OCI-LY7 (cell line): Measurements from ENCODE around the gene ZNF462. TPM values are rescaled to one million over a fixed set of nuclear protein-coding genes. Genes with fewer than 3 reads are reported as not detected.
"Not testable (repeated sequence)": the region's sequence is repeated elsewhere in the genome, so short reads cannot be mapped to it uniquely, and the experiment has no call there.

ENCODE experiments used
- BruUV-seq: library from RNA; stranded (reverse); fragments of 400-500 nt; replicated peaks from 2 replicates; lab custom pipeline; 2021; lab: Mats Ljungman, UMichigan
- CTCF ChIA-PET: fragments of 300-600 bp; sonication (Branson Sonifier 250); formaldehyde crosslinking; loops from one replicate; lab custom pipeline; 2022; ENCODE audit warnings: antibody characterized with exemption; ENCODE audit not compliant: unreplicated experiment; lab: Charles Lee
- POLR2A ChIA-PET: fragments of 300-600 bp; sonication (Branson Sonifier 250); formaldehyde crosslinking; loops from one replicate; lab custom pipeline; 2022; ENCODE audit warnings: antibody characterized with exemption; lab: Charles Lee
- DNase-seq: peaks from one replicate; pipeline ENCODE4 v3.0.0-alpha.2; 2015; ENCODE audit warnings: low spot score
- H2AFZ ChIP-seq: fragments of 200-600 bp; sonication (generic), shearing (Covaris generic); 2 replicates; pipeline ENCODE4 v1.6.1; 2014; ENCODE audit warnings: mild to moderate bottlenecking, antibody characterized with exemption, low read length, moderate library complexity
- H3K27ac ChIP-seq: fragments of 200-600 bp; sonication (generic); 2 replicates; pipeline ENCODE4 v1.5.1; 2014; ENCODE audit warnings: mixed run types, low read depth, mild to moderate bottlenecking, moderate library complexity, low read length, inconsistent platforms; ENCODE audit not compliant: poor library complexity, severe bottlenecking
- H3K36me3 ChIP-seq: fragments of 200-600 bp; sonication (generic); 2 replicates; pipeline ENCODE4 v1.6.1; 2014; ENCODE audit warnings: mild to moderate bottlenecking, antibody characterized with exemption, low read length, moderate library complexity, mixed read lengths; ENCODE audit not compliant: insufficient read depth
- H3K4me1 ChIP-seq: fragments of 200-600 bp; sonication (generic); 2 replicates; pipeline ENCODE4 v1.5.1; 2014; ENCODE audit warnings: mild to moderate bottlenecking, low read length; ENCODE audit not compliant: insufficient read depth, poor library complexity, severe bottlenecking
- H3K4me2 ChIP-seq: fragments of 200-600 bp; sonication (generic); 2 replicates; pipeline ENCODE4 v1.6.1; 2014; ENCODE audit warnings: mild to moderate bottlenecking, low read length
- H3K4me3 ChIP-seq: fragments of 200-600 bp; sonication (generic); 2 replicates; pipeline ENCODE4 v1.5.1; 2014; ENCODE audit warnings: mild to moderate bottlenecking, low read depth, low read length; ENCODE audit not compliant: poor library complexity, severe bottlenecking
- H3K79me2 ChIP-seq: fragments of 200-600 bp; sonication (generic); 2 replicates; pipeline ENCODE4 v1.6.1; 2016; ENCODE audit warnings: low read depth, mild to moderate bottlenecking, low read length, moderate library complexity, mixed read lengths; ENCODE audit not compliant: insufficient read depth
- H3K9me2 ChIP-seq: fragments of 200-600 bp; sonication (generic); 2 replicates; pipeline ENCODE4 v1.6.1; 2016; ENCODE audit warnings: mild to moderate bottlenecking, low read length, mixed read lengths; ENCODE audit not compliant: insufficient read depth
- H3K9me3 ChIP-seq: fragments of 200-600 bp; sonication (generic); 2 replicates; pipeline ENCODE4 v1.6.1; 2014; ENCODE audit warnings: mild to moderate bottlenecking, mixed run types, low read length, mixed read lengths
- H4K20me1 ChIP-seq: fragments of 200-600 bp; sonication (generic); 2 replicates; pipeline ENCODE4 v1.6.1; 2014; ENCODE audit warnings: mild to moderate bottlenecking, antibody characterized with exemption, low read length, moderate library complexity, mixed read lengths; ENCODE audit not compliant: insufficient read depth
- EZH2phosphoT487 ChIP-seq: fragments of 200-600 bp; sonication (generic); IDR thresholded peaks from 2 replicates; pipeline ENCODE4 v1.6.1; 2018; ENCODE audit warnings: low read depth, borderline replicate concordance, mild to moderate bottlenecking, mixed run types, antibody characterized with exemption, low read length, moderate library complexity, mixed read lengths
- intact Hi-C: fragments of 100-400 bp; cut with micrococcal nuclease; formaldehyde crosslinking; loops from one replicate; pipeline ENCODE4 v1.10.0; 2022; ENCODE audit not compliant: unreplicated experiment
- total RNA-seq, 2 experiments: library from RNA; depleted of rRNA in 1 of 2; stranded (reverse); fragments of >200 nt in 1 of 2; shearing (Covaris generic) in 1 of 2; gene quantifications; 2 replicates each; pipeline ENCODE4 v1.2.3, GENCODE V29; 2014 to 2022
- TF ChIP-seq, protein P1 (sequence below): fragments of 200-600 bp; sonication (generic); conservative IDR thresholded peaks from 2 replicates; pipeline ENCODE4 v1.5.1; 2014; ENCODE audit warnings: mild to moderate bottlenecking, antibody characterized with exemption, low read length, moderate library complexity, mixed read lengths

Gene ZNF462
- total RNA-seq, 2 experiments from 2014 or later, result 0.88 to 1.1 TPM

DNA sequence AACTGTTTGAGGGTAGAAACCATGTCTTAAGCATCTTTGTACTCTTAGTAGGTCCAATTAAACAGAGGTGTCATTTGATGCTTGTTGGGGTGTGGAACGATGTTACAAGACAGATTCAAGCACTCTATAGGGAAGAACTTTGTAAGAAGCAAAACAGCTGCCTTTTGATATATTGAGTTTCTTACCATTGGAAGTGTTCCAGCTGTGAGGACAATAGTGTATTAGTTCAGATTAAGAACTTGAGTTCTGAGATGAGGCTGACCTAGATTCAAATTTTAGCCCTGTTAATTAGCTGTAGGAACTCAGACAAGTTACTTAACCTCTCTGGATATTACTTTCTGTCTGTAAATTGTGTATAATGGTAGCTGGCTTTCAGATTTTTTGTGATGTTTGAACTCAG, 19.6 kb upstream of the ZNF462 start:
- Histone ChIP-seq H3K4me2 (no peak overlapping the region), H3K4me3 (no peak overlapping the region), H4K20me1 (no peaks in the 10 kb centered on the region), H2AFZ (no peak overlapping the region), H3K9me3 (no peaks in the 10 kb centered on the region), H3K79me2 (no peaks in the 10 kb centered on the region), H3K27ac (no peak overlapping the region), H3K36me3 (no peaks in the 10 kb centered on the region), H3K4me1 (no peaks in the 10 kb centered on the region), H3K9me2 (no peaks in the 10 kb centered on the region)
- no TSS peak for BruUV-seq
- CTCF ChIA-PET, result no interaction called here
- TF ChIP-seq, protein P1, sequence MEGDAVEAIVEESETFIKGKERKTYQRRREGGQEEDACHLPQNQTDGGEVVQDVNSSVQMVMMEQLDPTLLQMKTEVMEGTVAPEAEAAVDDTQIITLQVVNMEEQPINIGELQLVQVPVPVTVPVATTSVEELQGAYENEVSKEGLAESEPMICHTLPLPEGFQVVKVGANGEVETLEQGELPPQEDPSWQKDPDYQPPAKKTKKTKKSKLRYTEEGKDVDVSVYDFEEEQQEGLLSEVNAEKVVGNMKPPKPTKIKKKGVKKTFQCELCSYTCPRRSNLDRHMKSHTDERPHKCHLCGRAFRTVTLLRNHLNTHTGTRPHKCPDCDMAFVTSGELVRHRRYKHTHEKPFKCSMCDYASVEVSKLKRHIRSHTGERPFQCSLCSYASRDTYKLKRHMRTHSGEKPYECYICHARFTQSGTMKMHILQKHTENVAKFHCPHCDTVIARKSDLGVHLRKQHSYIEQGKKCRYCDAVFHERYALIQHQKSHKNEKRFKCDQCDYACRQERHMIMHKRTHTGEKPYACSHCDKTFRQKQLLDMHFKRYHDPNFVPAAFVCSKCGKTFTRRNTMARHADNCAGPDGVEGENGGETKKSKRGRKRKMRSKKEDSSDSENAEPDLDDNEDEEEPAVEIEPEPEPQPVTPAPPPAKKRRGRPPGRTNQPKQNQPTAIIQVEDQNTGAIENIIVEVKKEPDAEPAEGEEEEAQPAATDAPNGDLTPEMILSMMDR, result no peak
- no peak for TF ChIP-seq EZH2phosphoT487
- POLR2A ChIA-PET, result interaction anchor here (0.5 kb wide), 1 partner anchor 60 kb away, joined by 3 read pairs; no protein-coding TSS in a partner anchor
- intact Hi-C loops, result no loop called here
- DNase-seq, result no peak

DNA sequence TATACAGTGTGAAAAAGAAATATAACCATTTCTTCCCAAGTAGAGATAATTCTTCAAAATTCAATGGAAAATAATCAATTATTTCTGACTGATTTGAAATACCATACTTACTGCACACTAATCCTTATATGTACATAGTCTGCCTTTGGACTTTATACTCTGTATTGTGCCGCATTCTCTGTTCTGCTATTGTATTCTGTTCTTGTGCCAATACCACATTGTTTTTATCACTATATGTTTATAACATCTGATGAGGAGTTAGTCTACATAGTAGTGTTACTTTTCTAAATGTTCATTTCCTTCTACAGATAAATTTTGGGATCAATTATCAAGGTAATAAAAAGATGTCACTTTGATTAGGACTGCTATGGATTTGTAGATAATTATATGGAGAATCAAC, 16.7 kb upstream of the ZNF462 start:
- H3K9me2 ChIP-seq, result no peaks in the 10 kb centered on the region

DNA sequence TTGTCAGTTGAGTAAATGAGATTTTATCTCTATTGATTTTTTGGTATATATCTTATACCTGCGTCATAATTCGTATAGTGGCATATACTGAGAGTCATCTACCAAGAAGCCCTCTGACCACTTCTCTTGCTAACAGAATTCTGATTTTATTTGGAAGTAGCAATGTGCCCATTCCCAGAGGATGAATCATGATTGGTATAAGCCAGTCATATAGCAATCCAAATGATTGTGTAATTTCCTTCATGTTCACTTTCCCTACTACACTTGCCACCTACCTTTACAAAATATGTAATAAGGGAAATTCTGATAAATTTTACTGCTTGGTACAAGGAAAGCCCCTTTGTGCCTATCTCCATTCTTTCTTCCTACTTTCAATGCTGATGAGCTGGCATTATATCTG, 16.1 kb upstream of the ZNF462 start:
- no peaks in the 10 kb centered on the region for H3K4me1 ChIP-seq
- no peaks in the 10 kb centered on the region for H3K79me2 ChIP-seq
- intact Hi-C loops, result no loop called here
- ChIA-PET CTCF (no interaction called here), POLR2A (no interaction called here)
- H3K9me2 ChIP-seq, result no peaks in the 10 kb centered on the region
- no peak overlapping the region for H2AFZ ChIP-seq
- H3K4me3 ChIP-seq, result no peak overlapping the region
- H3K9me3 ChIP-seq, result no peaks in the 10 kb centered on the region
- no peak overlapping the region for H3K4me2 ChIP-seq
- no peaks in the 10 kb centered on the region for H4K20me1 ChIP-seq
- no peak overlapping the region for H3K27ac ChIP-seq
- no TSS peak for BruUV-seq
- H3K36me3 ChIP-seq, result no peaks in the 10 kb centered on the region
- DNase-seq, result no peak
- no peak for TF ChIP-seq EZH2phosphoT487
- TF ChIP-seq, protein P1, result no peak

More for the DNA sequence above, 16.7 kb upstream of the ZNF462 start:
- ChIA-PET CTCF (no interaction called here), POLR2A (no interaction called here)
- Histone ChIP-seq H4K20me1 (no peaks in the 10 kb centered on the region), H3K4me3 (no peak overlapping the region), H3K79me2 (no peaks in the 10 kb centered on the region), H3K4me2 (no peak overlapping the region), H3K9me3 (no peaks in the 10 kb centered on the region), H2AFZ (no peak overlapping the region), H3K4me1 (no peaks in the 10 kb centered on the region), H3K27ac (no peak overlapping the region), H3K36me3 (no peaks in the 10 kb centered on the region)
- DNase-seq, result no peak
- no TSS peak for BruUV-seq
- TF ChIP-seq, protein P1, result no peak
- TF ChIP-seq EZH2phosphoT487, result no peak
- intact Hi-C loops, result no loop called here

DNA sequence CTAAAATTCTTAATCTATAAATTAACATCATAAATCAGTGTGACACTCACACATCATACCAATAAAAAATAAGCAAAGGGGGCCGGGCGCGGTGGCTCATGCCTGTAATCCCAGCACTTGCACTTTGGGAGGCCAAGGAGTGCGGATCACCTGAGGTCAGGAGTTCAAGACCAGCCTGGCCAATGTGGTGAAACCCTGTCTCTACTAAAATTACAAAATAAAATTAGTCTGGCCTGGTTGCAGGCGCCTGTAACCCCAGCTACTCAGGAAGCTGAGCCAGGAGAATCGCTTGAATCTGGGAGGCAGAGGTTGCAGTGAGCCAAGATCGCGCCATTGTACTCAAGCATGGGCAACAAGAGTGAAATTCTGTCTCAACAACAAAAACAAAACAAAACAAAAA, 11.3 kb upstream of the ZNF462 start:
- POLR2A ChIA-PET, H3K4me3 ChIP-seq, CTCF ChIA-PET, H3K9me3 ChIP-seq, H3K27ac ChIP-seq, H3K4me1 ChIP-seq, DNase-seq, BruUV-seq, H3K9me2 ChIP-seq, intact Hi-C loops, H3K36me3 ChIP-seq, H4K20me1 ChIP-seq, H3K4me2 ChIP-seq, H2AFZ ChIP-seq, H3K79me2 ChIP-seq: not testable (repeated sequence)
